IMR-90 (cell line): ENCODE measurements around the gene OR2F1.

Experiments used
- BHLHE40 ChIP-seq: fragments of 150-350 bp; IDR thresholded peaks from 2 replicates; pipeline ENCODE4 v1.6.1; 2016; ENCODE audit warnings: mild to moderate bottlenecking, low read depth, low read length
- CEBPB ChIP-seq: IDR thresholded peaks from 2 replicates; pipeline ENCODE4 v1.6.1; 2012; ENCODE audit warnings: low read depth, low read length, improper control_type of control experiment
- FOS ChIP-seq: fragments of 150-350 bp; IDR thresholded peaks from 2 replicates; pipeline ENCODE4 v1.6.1; 2016; ENCODE audit warnings: low read depth, low read length
- MAFK ChIP-seq: IDR thresholded peaks from 2 replicates; pipeline ENCODE4 v1.6.1; 2012; ENCODE audit warnings: low read depth, low read length, improper control_type of control experiment
- MAZ ChIP-seq: IDR thresholded peaks from 2 replicates; pipeline ENCODE4 v1.6.1; 2012; ENCODE audit warnings: low read depth, mild to moderate bottlenecking, low read length, improper control_type of control experiment, moderate library complexity, borderline replicate concordance
- POLR2A ChIP-seq: IDR thresholded peaks from 2 replicates; pipeline ENCODE4 v1.6.1; 2012; ENCODE audit warnings: mild to moderate bottlenecking, low read depth, low read length
- RAD21 ChIP-seq: IDR thresholded peaks from 2 replicates; pipeline ENCODE4 v1.6.1; 2012; ENCODE audit warnings: low read length, improper control_type of control experiment
- RCOR1 ChIP-seq: IDR thresholded peaks from 2 replicates; pipeline ENCODE4 v1.6.1; 2012; ENCODE audit warnings: mild to moderate bottlenecking, low read length, improper control_type of control experiment; ENCODE audit not compliant: insufficient replicate concordance
- RFX5 ChIP-seq: IDR thresholded peaks from 2 replicates; pipeline ENCODE4 v1.8.0; 2012; ENCODE audit warnings: low read depth, mild to moderate bottlenecking, low read length, moderate library complexity
- TF ChIP-seq, protein P1 (sequence below): conservative IDR thresholded peaks from 2 replicates; pipeline ENCODE4 v1.5.1; 2012; ENCODE audit warnings: mild to moderate bottlenecking, low read depth, low read length, improper control_type of control experiment
- TF ChIP-seq, protein P2 (sequence below): fragments of 150-350 bp; IDR thresholded peaks from 2 replicates; pipeline ENCODE4 v1.6.1; 2017; ENCODE audit warnings: mild to moderate bottlenecking, antibody characterized with exemption, low read length, low read depth

DNA sequence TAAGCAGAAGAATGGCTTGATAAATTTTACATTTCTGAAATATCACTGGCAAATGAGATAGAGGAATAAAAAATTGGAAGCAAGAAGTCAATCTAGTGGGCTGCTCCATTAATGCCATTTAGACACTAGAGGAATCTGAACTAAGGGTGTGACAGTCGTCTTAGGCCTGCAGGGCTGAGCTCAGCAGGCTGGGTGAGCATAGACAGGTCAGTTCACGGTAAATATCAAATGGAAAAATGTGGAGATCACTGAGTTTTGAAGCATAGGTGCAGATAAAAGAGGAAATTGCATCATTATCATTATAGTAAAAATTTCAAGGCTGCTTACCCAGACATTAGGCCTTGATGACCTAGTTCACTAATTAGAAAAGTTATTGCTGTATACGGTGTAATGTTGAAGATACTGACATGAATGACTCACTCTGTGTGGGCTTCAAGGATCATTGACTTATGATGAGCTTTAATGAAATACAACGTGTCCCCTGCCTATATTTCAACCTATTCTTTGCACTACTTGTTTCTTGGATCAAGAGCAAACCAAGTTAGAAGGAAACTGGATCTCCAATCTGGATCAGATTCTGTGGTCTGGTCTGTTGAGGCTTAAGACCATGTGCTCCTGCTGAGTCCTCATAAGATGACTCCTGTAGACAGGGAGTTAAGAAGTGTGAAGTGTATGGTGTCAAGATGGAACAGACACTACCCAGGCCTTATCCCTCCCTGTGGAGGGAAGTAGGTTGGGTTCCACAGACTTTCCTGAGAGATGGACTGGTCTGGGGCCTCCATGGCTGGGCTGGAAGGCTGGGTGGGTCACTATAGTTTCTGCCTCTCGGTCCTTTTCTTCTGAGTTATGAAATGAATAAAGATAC is 16.0 kb upstream of the OR2F1 start:
- TF ChIP-seq, protein P1, sequence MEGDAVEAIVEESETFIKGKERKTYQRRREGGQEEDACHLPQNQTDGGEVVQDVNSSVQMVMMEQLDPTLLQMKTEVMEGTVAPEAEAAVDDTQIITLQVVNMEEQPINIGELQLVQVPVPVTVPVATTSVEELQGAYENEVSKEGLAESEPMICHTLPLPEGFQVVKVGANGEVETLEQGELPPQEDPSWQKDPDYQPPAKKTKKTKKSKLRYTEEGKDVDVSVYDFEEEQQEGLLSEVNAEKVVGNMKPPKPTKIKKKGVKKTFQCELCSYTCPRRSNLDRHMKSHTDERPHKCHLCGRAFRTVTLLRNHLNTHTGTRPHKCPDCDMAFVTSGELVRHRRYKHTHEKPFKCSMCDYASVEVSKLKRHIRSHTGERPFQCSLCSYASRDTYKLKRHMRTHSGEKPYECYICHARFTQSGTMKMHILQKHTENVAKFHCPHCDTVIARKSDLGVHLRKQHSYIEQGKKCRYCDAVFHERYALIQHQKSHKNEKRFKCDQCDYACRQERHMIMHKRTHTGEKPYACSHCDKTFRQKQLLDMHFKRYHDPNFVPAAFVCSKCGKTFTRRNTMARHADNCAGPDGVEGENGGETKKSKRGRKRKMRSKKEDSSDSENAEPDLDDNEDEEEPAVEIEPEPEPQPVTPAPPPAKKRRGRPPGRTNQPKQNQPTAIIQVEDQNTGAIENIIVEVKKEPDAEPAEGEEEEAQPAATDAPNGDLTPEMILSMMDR: no peak
- no peak for TF ChIP-seq RCOR1
- no peak for TF ChIP-seq POLR2A
- no peak for TF ChIP-seq RAD21
- TF ChIP-seq BHLHE40: no peak
- no peak for TF ChIP-seq CEBPB
- no peak for TF ChIP-seq MAZ
- TF ChIP-seq RFX5: no peak
- TF ChIP-seq, protein P2, sequence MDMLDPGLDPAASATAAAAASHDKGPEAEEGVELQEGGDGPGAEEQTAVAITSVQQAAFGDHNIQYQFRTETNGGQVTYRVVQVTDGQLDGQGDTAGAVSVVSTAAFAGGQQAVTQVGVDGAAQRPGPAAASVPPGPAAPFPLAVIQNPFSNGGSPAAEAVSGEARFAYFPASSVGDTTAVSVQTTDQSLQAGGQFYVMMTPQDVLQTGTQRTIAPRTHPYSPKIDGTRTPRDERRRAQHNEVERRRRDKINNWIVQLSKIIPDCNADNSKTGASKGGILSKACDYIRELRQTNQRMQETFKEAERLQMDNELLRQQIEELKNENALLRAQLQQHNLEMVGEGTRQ: no peak
- no peak for TF ChIP-seq FOS
- no peak for TF ChIP-seq MAFK
